ENCODE results near the gene CBX2. TPM values are rescaled to one million over a fixed set of nuclear protein-coding genes. Genes with fewer than 3 reads are reported as not detected.

CBX2 gene
- total RNA-seq, 2 donors from 2014 or later: 2.8 to 3.3 TPM

GRCh38 chr17:79811011-79811867, 33.3 kb downstream of the CBX2 start:
- peak; percentile 24 to 25 for ATAC-seq
- H3K36me3 Mint-ChIP-seq: peaks cover 0 to 4% of the 10 kb centered on the region in 2 donors
- H3K27ac Mint-ChIP-seq: no peak overlapping the region
- peak in 1 of 2 donors; percentile 50 for DNase-seq (ENCODE audit: low spot score in 2 of 2)
- no peaks in the 10 kb centered on the region for H3K9me3 Mint-ChIP-seq

- DNase-seq (ENCODE audit: low spot score in 2 of 2) (no peak), ATAC-seq (no peak)
- H3K9me3 Mint-ChIP-seq: no peaks in the 10 kb centered on the region
- peaks cover 0 to 6% of the 10 kb centered on the region in 2 donors for H3K36me3 Mint-ChIP-seq
- no peak overlapping the region for H3K27ac Mint-ChIP-seq
Observed at GRCh38 chr17:79811868-79812352, 34.0 kb downstream of the CBX2 start.

- DNase-seq (ENCODE audit: low spot score in 2 of 2) (no peak), ATAC-seq (no peak)
- no peaks in the 10 kb centered on the region for H3K9me3 Mint-ChIP-seq
- no peak overlapping the region for H3K27ac Mint-ChIP-seq
- H3K36me3 Mint-ChIP-seq: peaks cover 0 to 6% of the 10 kb centered on the region in 2 donors
Observed at GRCh38 chr17:79812353-79813258, 34.7 kb downstream of the CBX2 start.

- no peak overlapping the region for H3K27ac Mint-ChIP-seq
- DNase-seq (ENCODE audit: low spot score in 2 of 2) (no peak), ATAC-seq (no peak)
- peaks cover 0 to 6% of the 10 kb centered on the region in 2 donors for H3K36me3 Mint-ChIP-seq
- H3K9me3 Mint-ChIP-seq: no peaks in the 10 kb centered on the region
Observed at GRCh38 chr17:79813297-79814126, 35.6 kb downstream of the CBX2 start.

GRCh38 chr17:79814127-79814973, 36.4 kb downstream of the CBX2 start:
- Mint-ChIP-seq H3K27ac (no peak overlapping the region), H3K36me3 (peaks cover 0 to 6% of the 10 kb centered on the region in 2 donors), H3K9me3 (no peaks in the 10 kb centered on the region)
- ATAC-seq: no peak
- peak in 1 of 2 donors; percentile 12 for DNase-seq (ENCODE audit: low spot score in 2 of 2)

- ATAC-seq (no peak), DNase-seq (ENCODE audit: low spot score in 2 of 2) (peak in 1 of 2 donors; percentile 29)
- Mint-ChIP-seq H3K27ac (no peak overlapping the region), H3K36me3 (peaks cover 0 to 6% of the 10 kb centered on the region in 2 donors), H3K9me3 (no peaks in the 10 kb centered on the region)
Observed at GRCh38 chr17:79814974-79815835, 37.3 kb downstream of the CBX2 start.

- no peak for DNase-seq (ENCODE audit: low spot score in 2 of 2)
- no peak overlapping the region for H3K27ac Mint-ChIP-seq
Observed at GRCh38 chr17:79815836-79816461, 38.0 kb downstream of the CBX2 start.

GRCh38 chr17:79818026-79818758, 40.2 kb downstream of the CBX2 start:
- no peak for ATAC-seq
- DNase-seq (ENCODE audit: low spot score in 2 of 2): no peak
- H3K9me3 Mint-ChIP-seq: no peaks in the 10 kb centered on the region
- H3K27ac Mint-ChIP-seq: no peak overlapping the region
- H3K36me3 Mint-ChIP-seq: peaks cover 0 to 6% of the 10 kb centered on the region in 2 donors

More at GRCh38 chr17:79815836-79816461, 38.0 kb downstream of the CBX2 start:
- no peak for ATAC-seq
- no peaks in the 10 kb centered on the region for H3K9me3 Mint-ChIP-seq
- peaks cover 0 to 6% of the 10 kb centered on the region in 2 donors for H3K36me3 Mint-ChIP-seq

- ATAC-seq (no peak), DNase-seq (ENCODE audit: low spot score in 2 of 2) (no peak)
- Mint-ChIP-seq H3K36me3 (peaks cover 0 to 6% of the 10 kb centered on the region in 2 donors), H3K9me3 (no peaks in the 10 kb centered on the region), H3K27ac (no peak overlapping the region)
Observed at GRCh38 chr17:79819085-79819484, 41.1 kb downstream of the CBX2 start.

GRCh38 chr17:79819534-79820276, 41.8 kb downstream of the CBX2 start:
- Mint-ChIP-seq H3K9me3 (no peaks in the 10 kb centered on the region), H3K27ac (no peak overlapping the region), H3K36me3 (peaks cover 0 to 6% of the 10 kb centered on the region in 2 donors)
- DNase-seq (ENCODE audit: low spot score in 2 of 2) (no peak), ATAC-seq (no peak)

- H3K9me3 Mint-ChIP-seq: no peaks in the 10 kb centered on the region
- DNase-seq (ENCODE audit: low spot score in 2 of 2) (no peak), ATAC-seq (no peak)
- no peak overlapping the region for H3K27ac Mint-ChIP-seq
- peaks cover 0 to 5% of the 10 kb centered on the region in 2 donors for H3K36me3 Mint-ChIP-seq
Observed at GRCh38 chr17:79820959-79821330, 43.0 kb downstream of the CBX2 start.

GRCh38 chr17:79821331-79822095, 43.6 kb downstream of the CBX2 start:
- ATAC-seq (no peak), DNase-seq (ENCODE audit: low spot score in 2 of 2) (no peak)
- H3K9me3 Mint-ChIP-seq: no peaks in the 10 kb centered on the region
- no peaks in the 10 kb centered on the region for H3K36me3 Mint-ChIP-seq
- no peak overlapping the region for H3K27ac Mint-ChIP-seq

All from activated naive CD4-positive, alpha-beta T cell treated with anti-CD3 and anti-CD28 coated beads, Interleukin-2, amount 50 U/mL, for 72 hours (primary cell).